Spleen (tissue), 11 donors: ENCODE data around the gene UBE2L3. TPM values are rescaled to one million over a fixed set of nuclear protein-coding genes. Genes with fewer than 3 reads are reported as not detected.

ENCODE experiments used
- DNase-seq: peaks from one replicate; pipeline ENCODE4 v3.0.0-alpha.2; 2020
- H3K27ac ChIP-seq, 8 donors: fragments of 200-600 bp; sonication (generic) in 7 of 8; 1 replicate in 4 of 8; 2 replicates in 4 of 8; pipeline versions ENCODE4 v1.5.0 to v1.8.0; 2016 to 2021; ENCODE audit warnings: inconsistent platforms in 4 of 8, mild to moderate bottlenecking in 4 of 8, moderate library complexity in 1 of 8
- H3K27me3 ChIP-seq, 7 donors: fragments of 200-600 bp; sonication (generic) in 6 of 7; replicated peaks in 1 of 7; 1 replicate in 4 of 7; 2 replicates in 3 of 7; pipeline versions ENCODE4 v1.5.0 to v1.8.0; 2016 to 2021; ENCODE audit warnings: inconsistent platforms in 3 of 7, mild to moderate bottlenecking in 1 of 7
- H3K36me3 ChIP-seq, 6 donors: fragments of 200-600 bp; sonication (generic) in 5 of 6; 1 replicate in 4 of 6; 2 replicates in 2 of 6; pipeline versions ENCODE4 v1.5.0 to v1.8.0; 2016 to 2021; ENCODE audit warnings: inconsistent platforms in 2 of 6
- H3K4me1 ChIP-seq, 6 donors: fragments of 200-600 bp; sonication (generic) in 5 of 6; 1 replicate in 3 of 6; 2 replicates in 3 of 6; pipeline versions ENCODE4 v1.5.0 to v1.8.0; 2016 to 2021; ENCODE audit warnings: inconsistent platforms in 3 of 6
- H3K4me3 ChIP-seq, 8 donors: fragments of 200-600 bp; sonication (generic) in 7 of 8; 1 replicate in 4 of 8; 2 replicates in 4 of 8; pipeline versions ENCODE4 v1.5.0 to v1.8.0; 2016 to 2021; ENCODE audit warnings: inconsistent platforms in 4 of 8, mild to moderate bottlenecking in 4 of 8, moderate library complexity in 2 of 8
- H3K9me3 ChIP-seq, 8 donors: fragments of 200-600 bp; sonication (generic) in 7 of 8; 1 replicate in 4 of 8; 2 replicates in 4 of 8; pipeline versions ENCODE4 v1.5.0 to v1.8.0; 2016 to 2021; ENCODE audit warnings: inconsistent platforms in 4 of 8
- POLR2A ChIP-seq, 3 donors: fragments of 450-650 bp; IDR thresholded peaks; one replicate each; pipeline ENCODE4 v1.5.1; 2017; ENCODE audit warnings: antibody characterized with exemption in 3 of 3, mild to moderate bottlenecking in 1 of 3
- POLR2AphosphoS5 ChIP-seq, 3 donors: sonication (generic); formaldehyde crosslinking; IDR thresholded peaks; one replicate each; pipeline ENCODE4 v1.5.1; 2017; ENCODE audit warnings: antibody characterized with exemption in 3 of 3
- WGBS, 5 donors: extraction: QIAGEN DNeasy Blood & Tissue Kit in 3 of 5; methylation state at CpG; one replicate each; pipeline versions ENCODE4 v1.1.5 to v1.1.7; 2013 to 2018; 5-methylcytosine and 5-hydroxymethylcytosine counted together
- intact Hi-C: fragments of 100-400 bp; cut with DNase I; formaldehyde crosslinking; loops from one replicate; pipeline ENCODE4 v1.15.0; 2023; ENCODE audit warnings: low total_unique reads
- polyA plus RNA-seq, 3 donors: library from polyadenylated mRNA; stranded (reverse); fragments of 200-250 nt; gene quantifications; one replicate each; pipeline ENCODE4 v1.2.1, GENCODE V29; 2013
- total RNA-seq, 7 donors: library from RNA; depleted of rRNA in 3 of 7; stranded (reverse); fragments of >200 nt in 3 of 7; fragmentation: NEBNext Ultra II Directional in 4 of 7; extraction: Animal tissue kit (Norgen Biotek cat#: 25700) in 4 of 7; gene quantifications; one replicate each; pipeline versions ENCODE4 v1.1.0 to v1.2.1, GENCODE V29; 2016 to 2021
- TF ChIP-seq, protein P1 (sequence below), 11 experiments: fragments of 200-600 bp in 7 of 11; fragments of 450-650 bp in 4 of 11; sonication (generic) in 4 of 11; IDR thresholded peaks in 8 of 11; conservative IDR thresholded peaks in 3 of 11; 1 replicate in 7 of 11; 2 replicates in 4 of 11; pipeline versions ENCODE4 v1.4.0 to v1.8.0; 2016 to 2021; ENCODE audit warnings: antibody characterized with exemption in 11 of 11, inconsistent platforms in 4 of 11, mild to moderate bottlenecking in 1 of 11
- donor health status: healthy with polysubstance abuse.
- donor health status: DM: no; HTN: no; CAD: no; lungs with moderate emphysema.
- donor health status: DM: no; HTN: no; CAD: no.
- donor health status: Bipolar disorder and iron deficiency.
- donor health status: healthy.
- donor health status: DM: no; HTN: no; CAD: no.
- donor health status: DM: yes; HTN: yes; CAD: no.

Gene UBE2L3
- total and polyA plus RNA-seq, 10 donors = 36.2 to 69.3 (median 45.2) TPM

DNA sequence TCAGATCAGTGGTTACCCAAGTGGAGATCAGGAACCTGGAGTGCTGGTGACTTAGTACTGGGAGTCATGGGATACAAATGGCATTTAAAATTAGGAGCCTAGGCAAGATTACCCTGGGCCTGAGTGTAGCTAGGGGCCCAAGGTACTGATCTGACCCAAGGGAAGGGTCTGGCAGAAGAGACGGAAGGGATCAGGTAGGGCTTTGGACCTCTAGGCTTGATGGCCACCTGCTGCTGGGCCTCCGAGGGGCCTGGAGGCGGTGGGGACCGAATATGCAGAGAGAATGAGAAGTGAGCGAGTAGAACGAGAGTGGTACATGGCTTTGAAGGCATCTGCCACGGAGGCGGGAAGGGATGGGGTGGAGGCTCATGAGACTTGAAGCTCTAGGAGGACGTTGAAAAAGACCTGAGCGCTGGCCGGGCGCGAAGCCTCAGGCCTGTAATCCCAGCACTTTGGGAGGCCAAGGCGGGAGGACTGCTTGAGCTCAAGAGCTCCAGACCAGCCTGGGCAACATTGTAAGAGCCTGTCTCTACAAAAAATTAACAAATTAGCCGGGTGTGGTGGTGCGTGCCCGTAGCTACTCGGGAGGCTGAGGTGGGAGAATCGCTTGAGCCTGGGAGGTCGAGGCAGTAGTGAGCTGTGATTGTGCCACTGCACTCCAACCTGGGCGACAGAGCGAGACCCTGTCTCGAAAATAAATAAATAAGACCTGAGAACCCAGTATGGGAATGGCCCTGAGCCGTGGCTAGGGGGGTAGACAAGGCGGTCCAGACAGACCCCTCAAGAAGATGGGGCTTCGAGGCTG lies 97.7 kb downstream of the UBE2L3 start:
- 73 to 82% (median 77%) methylated on average over 24 to 26 of the region's 26 CpGs for WGBS, 5 donors
- DNase-seq = no peak
- intact Hi-C loops = no loop called here

DNA sequence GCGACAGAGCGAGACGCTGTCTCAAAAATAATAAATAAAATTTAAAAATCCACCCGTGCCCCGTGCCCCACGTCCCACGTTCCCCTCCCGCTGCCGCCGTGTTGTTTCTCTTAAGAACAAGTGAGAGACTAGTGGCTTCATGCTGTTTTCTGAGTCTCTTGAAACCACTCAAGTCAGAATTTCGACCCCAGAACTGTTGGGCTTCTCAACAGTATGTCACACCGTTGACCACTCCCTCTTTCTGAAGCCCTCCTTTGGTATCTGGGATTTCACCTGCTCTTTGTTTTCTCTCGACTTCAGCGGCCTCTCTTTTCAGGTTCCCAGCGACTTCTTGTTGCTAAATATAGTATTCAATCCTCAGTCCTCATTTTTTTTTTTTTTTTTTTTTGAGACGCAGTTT lies 99.3 kb downstream of the UBE2L3 start:
- H3K4me1 ChIP-seq = peaks cover 7 to 43% (median 26%) of the 10 kb centered on the region in 6 donors
- peak overlapping the region; percentile 65 to 90 (median 78) for H3K4me3 ChIP-seq
- H3K27ac ChIP-seq = peak overlapping the region in 4 of 8 donors; percentile 92 to 97 (median 96)
- no peak for DNase-seq
- 46 to 62% (median 57%) methylated on average over 16 of the region's 16 CpGs for whole genome bisulfite sequencing, 5 donors
- intact Hi-C loops = no loop called here
- no peaks in the 10 kb centered on the region for H3K9me3 ChIP-seq
- no peaks in the 10 kb centered on the region for H3K27me3 ChIP-seq
- TF ChIP-seq, protein P1, sequence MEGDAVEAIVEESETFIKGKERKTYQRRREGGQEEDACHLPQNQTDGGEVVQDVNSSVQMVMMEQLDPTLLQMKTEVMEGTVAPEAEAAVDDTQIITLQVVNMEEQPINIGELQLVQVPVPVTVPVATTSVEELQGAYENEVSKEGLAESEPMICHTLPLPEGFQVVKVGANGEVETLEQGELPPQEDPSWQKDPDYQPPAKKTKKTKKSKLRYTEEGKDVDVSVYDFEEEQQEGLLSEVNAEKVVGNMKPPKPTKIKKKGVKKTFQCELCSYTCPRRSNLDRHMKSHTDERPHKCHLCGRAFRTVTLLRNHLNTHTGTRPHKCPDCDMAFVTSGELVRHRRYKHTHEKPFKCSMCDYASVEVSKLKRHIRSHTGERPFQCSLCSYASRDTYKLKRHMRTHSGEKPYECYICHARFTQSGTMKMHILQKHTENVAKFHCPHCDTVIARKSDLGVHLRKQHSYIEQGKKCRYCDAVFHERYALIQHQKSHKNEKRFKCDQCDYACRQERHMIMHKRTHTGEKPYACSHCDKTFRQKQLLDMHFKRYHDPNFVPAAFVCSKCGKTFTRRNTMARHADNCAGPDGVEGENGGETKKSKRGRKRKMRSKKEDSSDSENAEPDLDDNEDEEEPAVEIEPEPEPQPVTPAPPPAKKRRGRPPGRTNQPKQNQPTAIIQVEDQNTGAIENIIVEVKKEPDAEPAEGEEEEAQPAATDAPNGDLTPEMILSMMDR (IDR thresholded peaks at IDR 0.05 in 8 of 11, conservative IDR thresholded peaks at IDR 0.05 in 3 of 11) = no peak
- no peak for TF ChIP-seq POLR2AphosphoS5 (IDR thresholded peaks at IDR 0.05)
- no peak for TF ChIP-seq POLR2A (IDR thresholded peaks at IDR 0.05)
- H3K36me3 ChIP-seq = peaks cover 4 to 29% (median 21%) of the 10 kb centered on the region in 6 donors

More for the DNA sequence above, 97.7 kb downstream of the UBE2L3 start:
- no peaks in the 10 kb centered on the region for H3K9me3 ChIP-seq
- H3K36me3 ChIP-seq = peaks cover 0 to 14% (median 6%) of the 10 kb centered on the region in 6 donors
- peak overlapping the region; percentile 86 to 97 (median 95) for H3K27ac ChIP-seq
- TF ChIP-seq, protein P1 (IDR thresholded peaks at IDR 0.05 in 8 of 11, conservative IDR thresholded peaks at IDR 0.05 in 3 of 11) = no peak
- TF ChIP-seq POLR2A (IDR thresholded peaks at IDR 0.05) (no peak), POLR2AphosphoS5 (IDR thresholded peaks at IDR 0.05) (no peak)
- H3K4me1 ChIP-seq = peaks cover 7 to 43% (median 26%) of the 10 kb centered on the region in 6 donors
- peak overlapping the region; percentile 65 to 90 (median 78) for H3K4me3 ChIP-seq
- H3K27me3 ChIP-seq = no peaks in the 10 kb centered on the region

DNA sequence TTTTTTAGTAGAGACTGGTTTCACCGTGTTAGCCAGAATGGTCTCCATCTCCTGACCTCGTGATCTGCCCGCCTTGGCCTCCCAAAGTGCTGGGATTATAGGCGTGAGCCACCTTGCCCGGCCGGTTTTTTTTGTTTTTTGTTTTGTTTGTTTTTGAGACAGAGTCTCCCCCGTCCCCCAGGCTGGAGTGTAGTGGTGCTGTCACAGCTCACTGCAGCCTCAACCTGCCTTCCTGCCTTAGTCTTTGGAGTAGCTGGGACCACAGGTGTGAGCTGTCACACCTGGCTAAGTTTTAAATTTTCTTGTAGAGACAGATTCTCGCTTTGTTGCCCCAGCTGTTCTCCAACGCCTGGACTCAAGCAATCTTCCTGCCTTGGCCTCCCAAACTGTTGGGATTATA lies 101.5 kb downstream of the UBE2L3 start:
- no peak overlapping the region for H3K4me3 ChIP-seq
- H3K36me3 ChIP-seq = peaks cover 4 to 51% (median 44%) of the 10 kb centered on the region in 6 donors
- no peaks in the 10 kb centered on the region for H3K27me3 ChIP-seq
- H3K4me1 ChIP-seq = peaks cover 7 to 43% (median 26%) of the 10 kb centered on the region in 6 donors
- intact Hi-C loops = no loop called here
- H3K9me3 ChIP-seq = no peaks in the 10 kb centered on the region
- whole genome bisulfite sequencing, 5 donors = 80 to 93% (median 87%) methylated on average over 6 to 9 of the region's 9 CpGs
- no peak overlapping the region for H3K27ac ChIP-seq
- TF ChIP-seq POLR2A (IDR thresholded peaks at IDR 0.05) = no peak
- no peak for TF ChIP-seq POLR2AphosphoS5 (IDR thresholded peaks at IDR 0.05)
- TF ChIP-seq, protein P1 (IDR thresholded peaks at IDR 0.05 in 8 of 11, conservative IDR thresholded peaks at IDR 0.05 in 3 of 11) = no peak
- DNase-seq = no peak

DNA sequence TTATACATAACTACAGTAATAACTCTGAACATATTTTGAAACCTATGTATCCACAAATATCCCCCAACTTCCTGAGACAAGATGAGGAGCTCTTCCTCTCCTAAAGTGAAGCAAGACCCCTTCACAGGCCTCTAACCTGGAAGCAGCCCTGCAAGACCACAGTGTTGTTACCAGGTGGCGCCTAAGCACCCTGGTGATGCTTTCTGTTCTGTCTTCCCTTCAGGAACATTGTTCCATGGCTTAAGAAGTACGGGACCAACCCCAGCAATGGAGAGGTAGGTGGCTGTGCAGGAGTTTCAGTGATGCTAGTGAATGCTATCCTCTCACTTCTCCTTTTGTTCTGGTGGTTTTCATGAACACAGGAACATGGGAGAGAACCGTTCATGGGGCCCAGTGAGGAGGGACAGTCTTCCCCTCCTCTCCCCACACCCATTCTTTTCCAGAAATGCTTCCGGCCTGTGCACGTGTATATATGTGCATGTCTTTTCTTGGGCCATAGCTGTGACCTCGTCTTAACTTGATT lies 104.7 kb downstream of the UBE2L3 start:
- H3K27me3 ChIP-seq = no peaks in the 10 kb centered on the region
- DNase-seq = no peak
- intact Hi-C loops = no loop called here
- WGBS, 5 donors = 62 to 76% (median 74%) methylated on average over 6 of the region's 6 CpGs
- TF ChIP-seq, protein P1 (IDR thresholded peaks at IDR 0.05 in 8 of 11, conservative IDR thresholded peaks at IDR 0.05 in 3 of 11) = no peak
- no peak for TF ChIP-seq POLR2AphosphoS5 (IDR thresholded peaks at IDR 0.05)
- TF ChIP-seq POLR2A (IDR thresholded peaks at IDR 0.05) = no peak
- H3K9me3 ChIP-seq = no peaks in the 10 kb centered on the region
- H3K27ac ChIP-seq = no peak overlapping the region
- H3K4me3 ChIP-seq = no peak overlapping the region
- H3K36me3 ChIP-seq = peaks cover 4 to 80% (median 63%) of the 10 kb centered on the region in 6 donors
- peaks cover 0 to 26% (median 9%) of the 10 kb centered on the region in 6 donors for H3K4me1 ChIP-seq
